ENCODE data around the gene EOLA2.
"Not testable (repeated sequence)": the region's sequence is repeated elsewhere in the genome, so short reads cannot be mapped to it uniquely, and the experiment has no call there.

EOLA2 gene

DNA sequence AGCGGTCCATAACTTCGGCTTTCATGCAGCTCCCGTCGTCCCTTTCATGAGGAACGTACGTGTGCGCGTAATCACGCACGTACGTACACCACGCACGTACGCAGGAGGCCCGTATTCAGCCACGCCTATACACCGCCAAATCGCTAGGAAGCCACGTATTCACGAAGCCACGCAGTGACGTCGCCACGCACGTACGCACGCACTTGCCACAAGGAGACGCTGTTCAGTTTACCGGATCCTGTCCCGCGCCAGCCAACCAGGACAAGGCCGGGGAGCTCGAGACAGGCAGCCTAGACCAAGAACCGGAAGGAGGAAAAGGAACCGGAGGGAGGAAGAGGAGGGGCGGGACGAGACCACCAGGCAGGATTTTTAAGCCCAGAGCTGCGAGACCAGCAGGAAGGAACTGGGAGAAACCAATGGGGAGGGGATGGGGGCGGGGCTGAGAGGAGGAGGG, at the start of gene EOLA2:
Gene EOLA2, minus strand, starts transcription at position 65 of the 454 bp plus-strand sequence. CDS start 4,617 bp downstream, outside the sequence.
- Histone ChIP-seq H3K36me3 (ENCODE audit: control insufficient read depth, insufficient read depth, low read length) (peaks cover 3% of the 10 kb centered on the region), H3K9ac (ENCODE audit: low read length) (peak within 1 kb of the TSS; percentile 58), H3K4me1 (ENCODE audit: control insufficient read depth, insufficient read depth, low read length) (peaks cover 3% of the 10 kb centered on the region), H3K4me3 (ENCODE audit: low read length) (peak within 1 kb of the TSS; percentile 53), H3K27ac (ENCODE audit: low read depth, low read length) (peak within 1 kb of the TSS; percentile 88), H3K27me3 (ENCODE audit: control insufficient read depth, insufficient read depth, low read length) (no peaks in the 10 kb centered on the region)

DNA sequence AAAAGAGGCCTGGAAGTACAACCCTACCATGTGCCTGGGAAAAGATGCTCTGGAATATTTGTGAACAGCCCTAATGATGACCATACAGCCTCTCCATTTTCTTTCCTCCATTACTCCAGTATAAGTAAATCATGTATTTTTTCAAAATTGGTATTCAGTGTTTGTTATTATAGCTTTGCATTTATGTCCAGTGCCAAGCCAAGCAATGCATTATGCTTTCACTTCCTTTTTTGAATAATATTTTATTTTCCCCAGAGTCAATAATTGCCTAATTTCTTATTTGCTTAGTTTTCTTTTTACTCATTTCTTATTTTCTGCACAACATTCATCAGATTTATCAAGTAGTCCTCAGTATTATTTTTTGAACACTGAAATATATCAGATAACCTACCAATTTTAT, 49.3 kb upstream of the EOLA2 start:
- no peaks in the 10 kb centered on the region for H3K36me3 ChIP-seq (ENCODE audit: control insufficient read depth, insufficient read depth, low read length)
- no peak overlapping the region for H3K4me3 ChIP-seq (ENCODE audit: low read length)
- H3K27ac ChIP-seq (ENCODE audit: low read depth, low read length) = no peak overlapping the region
- H3K27me3 ChIP-seq (ENCODE audit: control insufficient read depth, insufficient read depth, low read length) = no peaks in the 10 kb centered on the region
- H3K4me1 ChIP-seq (ENCODE audit: control insufficient read depth, insufficient read depth, low read length) = no peaks in the 10 kb centered on the region
- H3K9ac ChIP-seq (ENCODE audit: low read length) = no peak overlapping the region

DNA sequence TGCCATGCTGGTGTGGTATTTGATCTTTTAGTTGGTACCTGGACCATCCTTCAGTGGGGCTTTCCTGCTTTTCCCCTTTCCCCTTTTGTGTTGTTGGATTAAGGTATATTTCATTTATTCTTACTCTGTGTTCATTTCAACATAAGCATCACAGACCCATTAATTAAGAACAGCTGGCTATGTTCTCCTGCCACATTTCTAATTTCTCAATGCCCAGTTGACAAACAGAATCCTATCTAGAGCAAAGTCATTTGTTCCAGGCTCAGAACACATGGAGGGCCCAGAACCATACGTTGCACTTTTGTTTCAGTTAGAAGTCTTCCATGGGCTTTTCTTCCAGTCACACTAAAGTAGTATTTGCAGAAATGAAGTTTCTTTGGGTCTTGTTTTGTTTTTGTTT, 46.1 kb upstream of the EOLA2 start:
- no peak overlapping the region for H3K27ac ChIP-seq (ENCODE audit: low read depth, low read length)
- no peak overlapping the region for H3K4me3 ChIP-seq (ENCODE audit: low read length)
- no peaks in the 10 kb centered on the region for H3K4me1 ChIP-seq (ENCODE audit: control insufficient read depth, insufficient read depth, low read length)
- H3K36me3 ChIP-seq (ENCODE audit: control insufficient read depth, insufficient read depth, low read length) = no peaks in the 10 kb centered on the region
- no peak overlapping the region for H3K9ac ChIP-seq (ENCODE audit: low read length)
- no peaks in the 10 kb centered on the region for H3K27me3 ChIP-seq (ENCODE audit: control insufficient read depth, insufficient read depth, low read length)

DNA sequence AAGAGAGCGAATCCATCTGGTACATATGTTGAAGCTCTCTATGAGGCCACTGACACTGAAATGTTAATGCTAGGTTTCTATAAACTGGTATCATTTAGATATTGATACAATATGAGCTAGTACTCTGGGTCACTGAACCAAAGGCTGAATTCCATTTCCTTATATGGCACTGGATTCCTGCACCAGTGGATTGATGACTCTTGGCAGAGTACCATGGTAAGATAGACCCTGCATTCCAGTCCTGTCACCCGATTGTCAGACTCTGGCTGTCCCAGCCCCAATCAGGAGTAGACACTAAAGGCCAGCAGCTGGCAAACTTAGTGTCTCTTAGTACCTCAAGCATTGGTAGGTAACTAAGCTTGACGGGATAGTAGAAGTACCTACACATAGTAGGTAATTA, 44.0 kb upstream of the EOLA2 start:
- no peak overlapping the region for H3K9ac ChIP-seq (ENCODE audit: low read length)
- no peak overlapping the region for H3K27ac ChIP-seq (ENCODE audit: low read depth, low read length)
- H3K36me3 ChIP-seq (ENCODE audit: control insufficient read depth, insufficient read depth, low read length) = no peaks in the 10 kb centered on the region
- H3K4me1 ChIP-seq (ENCODE audit: control insufficient read depth, insufficient read depth, low read length) = no peaks in the 10 kb centered on the region
- no peak overlapping the region for H3K4me3 ChIP-seq (ENCODE audit: low read length)
- no peaks in the 10 kb centered on the region for H3K27me3 ChIP-seq (ENCODE audit: control insufficient read depth, insufficient read depth, low read length)

DNA sequence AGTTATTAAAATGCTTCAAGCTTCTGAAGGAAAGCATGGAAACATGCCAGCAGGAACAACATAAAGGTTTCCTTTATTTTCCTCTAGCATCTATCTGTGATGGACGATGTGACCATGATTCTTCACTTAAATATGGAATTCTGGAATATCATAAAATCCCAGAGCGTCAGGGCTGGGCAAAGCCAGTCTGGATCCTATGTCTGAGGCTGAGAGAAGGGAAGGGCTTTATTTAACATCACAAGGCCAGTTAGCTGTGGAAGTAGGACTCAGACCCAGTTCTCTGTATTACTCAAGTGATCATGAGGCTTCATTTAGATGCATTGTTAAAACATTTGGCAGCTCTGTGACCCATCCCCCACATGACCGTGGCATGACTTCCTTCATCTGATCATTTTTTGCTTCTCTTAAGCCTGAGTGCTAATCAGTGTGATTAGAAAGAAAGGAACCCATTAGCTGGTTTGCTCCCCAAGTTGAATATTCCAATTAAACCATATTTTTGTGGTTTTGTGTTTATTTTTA, 40.9 kb upstream of the EOLA2 start:
- Histone ChIP-seq H3K36me3 (ENCODE audit: control insufficient read depth, insufficient read depth, low read length) (no peaks in the 10 kb centered on the region), H3K9ac (ENCODE audit: low read length) (no peak overlapping the region), H3K27ac (ENCODE audit: low read depth, low read length) (no peak overlapping the region), H3K4me3 (ENCODE audit: low read length) (no peak overlapping the region), H3K27me3 (ENCODE audit: control insufficient read depth, insufficient read depth, low read length) (no peaks in the 10 kb centered on the region), H3K4me1 (ENCODE audit: control insufficient read depth, insufficient read depth, low read length) (no peaks in the 10 kb centered on the region)

DNA sequence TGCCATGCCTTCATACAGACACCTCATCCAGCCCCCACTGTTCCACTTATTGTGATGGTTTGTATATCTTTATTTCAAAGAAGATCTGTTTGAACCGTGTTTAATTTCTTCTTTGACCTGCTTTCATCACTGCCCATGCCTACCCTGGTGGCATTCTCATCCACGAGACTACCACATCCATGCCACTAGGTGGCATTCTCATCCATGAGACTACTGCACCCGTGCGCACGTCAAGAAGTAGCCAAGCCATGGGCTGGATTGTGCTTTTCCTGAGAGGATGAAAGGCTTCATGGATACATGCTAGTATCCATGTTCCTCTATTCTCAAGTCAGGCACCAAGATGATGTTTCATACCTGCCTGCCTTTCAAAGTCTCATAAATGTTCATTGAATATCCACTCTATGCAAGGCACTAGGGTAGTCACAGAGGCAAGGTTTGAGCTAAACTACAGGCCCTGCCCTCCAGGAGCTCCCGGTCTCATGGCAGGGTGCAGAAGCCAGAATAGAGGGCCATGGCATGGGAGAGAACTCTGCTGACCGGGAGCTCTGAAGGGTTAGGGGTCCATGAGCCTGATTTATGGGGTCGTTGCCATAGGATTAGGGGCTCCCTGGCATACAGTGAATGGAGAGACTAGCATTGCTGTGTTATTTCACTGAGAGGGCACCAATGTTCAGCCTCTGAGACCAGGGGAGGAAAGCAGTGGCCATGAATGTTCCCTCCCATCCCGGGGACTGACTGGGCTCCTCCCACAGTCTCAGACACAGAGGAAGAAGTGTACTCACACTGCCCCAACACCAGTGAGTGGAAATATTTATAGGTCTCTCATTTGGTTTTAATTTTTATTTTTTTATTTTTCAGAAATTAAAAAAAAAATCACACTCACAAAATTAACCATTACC, 24.8 kb upstream of the EOLA2 start:
- Histone ChIP-seq H3K27ac (ENCODE audit: low read depth, low read length) (no peak overlapping the region), H3K4me1 (ENCODE audit: control insufficient read depth, insufficient read depth, low read length) (no peaks in the 10 kb centered on the region), H3K36me3 (ENCODE audit: control insufficient read depth, insufficient read depth, low read length) (no peaks in the 10 kb centered on the region), H3K9ac (ENCODE audit: low read length) (no peak overlapping the region), H3K27me3 (ENCODE audit: control insufficient read depth, insufficient read depth, low read length) (peaks cover 3% of the 10 kb centered on the region), H3K4me3 (ENCODE audit: low read length) (no peak overlapping the region)

DNA sequence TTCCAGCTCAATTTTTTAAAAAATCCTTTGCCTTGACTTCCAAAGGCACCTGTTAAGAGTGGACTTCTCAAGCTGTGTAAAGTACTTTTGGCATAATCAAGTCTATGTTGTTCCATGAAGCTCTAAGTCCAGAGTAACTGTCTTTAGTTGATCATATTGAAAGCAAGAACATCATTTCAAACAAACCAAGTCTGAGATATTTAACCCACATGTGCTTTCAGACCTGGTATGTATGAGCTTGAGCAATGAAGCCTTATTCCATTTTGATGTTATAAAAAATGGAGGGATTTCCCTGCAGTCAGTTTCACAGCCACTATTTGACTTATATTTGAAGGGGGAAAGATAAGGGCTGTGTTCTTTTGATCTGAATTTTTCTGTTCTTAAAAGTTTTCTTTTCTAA, 23.7 kb upstream of the EOLA2 start:
- no peak overlapping the region for H3K9ac ChIP-seq (ENCODE audit: low read length)
- H3K4me1 ChIP-seq (ENCODE audit: control insufficient read depth, insufficient read depth, low read length) = no peaks in the 10 kb centered on the region
- H3K27me3 ChIP-seq (ENCODE audit: control insufficient read depth, insufficient read depth, low read length) = peaks cover 3% of the 10 kb centered on the region
- no peaks in the 10 kb centered on the region for H3K36me3 ChIP-seq (ENCODE audit: control insufficient read depth, insufficient read depth, low read length)
- no peak overlapping the region for H3K4me3 ChIP-seq (ENCODE audit: low read length)
- no peak overlapping the region for H3K27ac ChIP-seq (ENCODE audit: low read depth, low read length)

DNA sequence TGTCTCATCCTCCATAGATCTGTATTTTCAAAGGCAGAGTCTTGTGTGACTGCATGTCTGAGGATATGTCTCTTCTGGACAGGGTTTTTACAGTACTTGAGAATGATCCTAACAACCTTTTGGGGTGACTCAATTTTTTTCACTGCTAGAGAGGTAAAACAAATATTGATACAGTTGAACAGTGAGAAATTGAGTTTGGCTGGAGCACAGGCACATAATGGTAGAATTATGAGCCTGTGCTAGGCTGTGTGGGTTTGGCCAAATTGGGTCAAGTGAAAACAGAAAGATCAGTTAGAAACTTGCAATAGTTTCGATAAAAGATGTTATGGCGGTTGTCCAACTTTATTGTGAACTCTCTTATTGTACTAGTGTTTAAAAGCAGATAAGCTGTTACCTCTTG, 23.3 kb upstream of the EOLA2 start:
- no peaks in the 10 kb centered on the region for H3K4me1 ChIP-seq (ENCODE audit: control insufficient read depth, insufficient read depth, low read length)

DNA sequence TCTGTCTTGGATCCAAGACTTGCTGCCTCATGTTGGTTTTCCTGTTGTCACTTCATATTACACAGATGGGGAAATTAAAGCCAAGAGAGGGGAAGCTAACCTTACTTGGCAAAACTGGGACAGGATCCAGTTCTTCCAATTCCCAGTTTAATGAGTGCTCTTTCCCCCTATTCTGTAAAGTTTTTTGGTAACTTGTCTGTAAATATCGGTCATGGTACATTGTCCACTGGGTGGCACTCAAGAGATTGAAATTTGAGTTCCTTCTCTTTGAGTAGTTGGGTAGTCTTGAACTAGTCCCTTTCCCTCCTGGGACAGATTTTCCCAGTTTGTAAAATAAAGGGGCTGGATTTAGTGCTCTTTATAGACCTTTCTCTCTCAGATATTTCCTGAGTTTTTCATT, 12.4 kb upstream of the EOLA2 start:
- Histone ChIP-seq H3K27ac (ENCODE audit: low read depth, low read length) (no peak overlapping the region), H3K4me1 (ENCODE audit: control insufficient read depth, insufficient read depth, low read length) (no peaks in the 10 kb centered on the region), H3K9ac (ENCODE audit: low read length) (no peak overlapping the region), H3K4me3 (ENCODE audit: low read length) (no peak overlapping the region), H3K27me3 (ENCODE audit: control insufficient read depth, insufficient read depth, low read length) (no peaks in the 10 kb centered on the region), H3K36me3 (ENCODE audit: control insufficient read depth, insufficient read depth, low read length) (no peaks in the 10 kb centered on the region)

More for the DNA sequence above, 23.3 kb upstream of the EOLA2 start:
- no peaks in the 10 kb centered on the region for H3K36me3 ChIP-seq (ENCODE audit: control insufficient read depth, insufficient read depth, low read length)
- H3K4me3 ChIP-seq (ENCODE audit: low read length) = no peak overlapping the region
- no peak overlapping the region for H3K9ac ChIP-seq (ENCODE audit: low read length)
- H3K27ac ChIP-seq (ENCODE audit: low read depth, low read length) = no peak overlapping the region
- H3K27me3 ChIP-seq (ENCODE audit: control insufficient read depth, insufficient read depth, low read length) = peaks cover 3% of the 10 kb centered on the region

DNA sequence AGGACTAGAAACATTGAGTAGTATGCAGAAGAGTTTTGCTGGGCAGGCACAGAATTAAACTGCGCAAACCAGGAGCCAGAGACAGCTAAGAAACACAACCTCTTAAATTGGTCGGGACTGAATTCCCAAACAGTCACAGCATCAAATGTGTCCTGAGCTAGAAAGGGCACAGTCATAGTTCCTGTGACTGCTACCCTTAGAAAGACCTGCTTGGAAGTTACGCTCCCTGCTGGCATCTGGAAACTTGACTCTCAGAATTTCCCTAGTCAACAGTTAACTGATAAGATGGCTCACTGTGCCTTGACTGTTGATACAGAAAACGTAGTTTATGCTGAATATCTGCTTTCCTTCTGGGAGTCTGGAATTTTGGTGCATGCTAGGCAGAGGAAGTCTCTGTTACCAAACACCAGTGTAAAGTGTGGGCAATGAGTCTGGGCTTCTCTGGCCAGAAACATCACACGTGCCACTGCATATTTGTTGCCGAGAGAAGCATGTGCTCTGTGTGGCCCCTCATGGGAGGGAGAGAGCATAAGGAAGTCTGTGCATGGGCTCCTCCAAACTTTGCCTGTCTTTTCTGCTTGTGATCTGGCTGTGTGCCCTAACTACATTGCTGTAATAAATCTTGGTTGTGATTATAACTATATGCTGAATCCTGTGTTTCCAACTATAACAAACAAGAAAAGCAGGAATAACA, 11.6 kb upstream of the EOLA2 start:
- no peak overlapping the region for H3K4me3 ChIP-seq (ENCODE audit: low read length)
- H3K9ac ChIP-seq (ENCODE audit: low read length) = no peak overlapping the region
- no peak overlapping the region for H3K27ac ChIP-seq (ENCODE audit: low read depth, low read length)
- no peaks in the 10 kb centered on the region for H3K36me3 ChIP-seq (ENCODE audit: control insufficient read depth, insufficient read depth, low read length)
- H3K4me1 ChIP-seq (ENCODE audit: control insufficient read depth, insufficient read depth, low read length) = no peaks in the 10 kb centered on the region
- H3K27me3 ChIP-seq (ENCODE audit: control insufficient read depth, insufficient read depth, low read length) = no peaks in the 10 kb centered on the region

DNA sequence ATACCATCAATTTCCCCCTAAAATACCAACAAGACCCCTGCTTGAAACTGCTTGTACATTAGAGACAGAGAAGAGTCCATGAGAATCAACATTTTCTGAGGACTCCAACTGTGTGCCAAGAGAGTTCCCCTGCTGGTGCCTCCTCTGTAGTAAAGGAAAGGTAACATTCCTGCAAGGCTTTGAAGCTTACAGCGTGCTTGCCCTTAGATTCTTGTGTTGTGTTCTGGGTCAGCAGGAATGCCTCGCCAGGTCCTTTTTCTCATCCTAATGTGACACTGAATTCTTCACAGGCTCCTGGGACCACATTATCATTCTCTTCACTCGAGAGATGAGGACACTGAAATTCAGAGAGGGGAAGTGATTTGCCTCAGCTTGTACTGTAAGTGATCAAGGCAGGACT, 9.7 kb upstream of the EOLA2 start:
- H3K4me3 ChIP-seq (ENCODE audit: low read length) = no peak overlapping the region
- no peak overlapping the region for H3K9ac ChIP-seq (ENCODE audit: low read length)
- peaks cover 3% of the 10 kb centered on the region for H3K36me3 ChIP-seq (ENCODE audit: control insufficient read depth, insufficient read depth, low read length)
- no peaks in the 10 kb centered on the region for H3K4me1 ChIP-seq (ENCODE audit: control insufficient read depth, insufficient read depth, low read length)
- no peaks in the 10 kb centered on the region for H3K27me3 ChIP-seq (ENCODE audit: control insufficient read depth, insufficient read depth, low read length)
- H3K27ac ChIP-seq (ENCODE audit: low read depth, low read length) = no peak overlapping the region

DNA sequence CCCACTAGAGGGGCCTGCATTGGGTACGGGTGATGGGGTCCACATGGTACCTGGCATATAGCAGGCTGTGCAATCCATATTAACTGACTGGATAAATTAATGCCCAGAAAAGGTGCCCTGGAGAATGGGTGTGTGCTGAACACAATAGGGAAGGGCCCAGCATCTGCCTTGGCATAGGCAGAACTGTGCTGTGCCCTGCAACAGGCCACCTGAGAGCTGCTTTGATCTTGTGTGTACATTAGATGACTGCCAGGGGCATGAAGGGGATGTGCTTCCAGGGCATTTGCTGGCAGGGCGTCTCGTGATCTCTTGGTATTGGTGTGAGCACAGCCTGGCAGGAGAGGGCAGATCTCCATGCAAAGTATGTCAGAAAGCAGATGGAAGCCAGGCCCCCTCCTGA, 8.6 kb upstream of the EOLA2 start:
- not testable (repeated sequence) for H3K27ac ChIP-seq (ENCODE audit: low read depth, low read length); H3K9ac ChIP-seq (ENCODE audit: low read length); H3K4me3 ChIP-seq (ENCODE audit: low read length); H3K27me3 ChIP-seq (ENCODE audit: control insufficient read depth, insufficient read depth, low read length); H3K36me3 ChIP-seq (ENCODE audit: control insufficient read depth, insufficient read depth, low read length); H3K4me1 ChIP-seq (ENCODE audit: control insufficient read depth, insufficient read depth, low read length)
